GM13976 (cell line): ENCODE results near the gene STARD4.
A peak's percentile ranks its signal among the peaks of the same experiment; 100 is the strongest.

Experiments used
- DNase-seq: peaks from one replicate; pipeline ENCODE4 v3.0.0; 2012; ENCODE audit warnings: low spot score
- CTCF ChIP-seq: IDR thresholded peaks from 2 replicates; pipeline ENCODE4 v1.5.1; 2012; ENCODE audit warnings: borderline replicate concordance, mild to moderate bottlenecking; ENCODE audit not compliant: insufficient read depth; ENCODE audit errors: extremely low read depth, missing control alignments, control extremely low read depth
- in situ Hi-C: fragments of 300-500 bp; cut with MboI; formaldehyde crosslinking; loops from one replicate; pipeline ENCODE4 v1.12.0; 2022; ENCODE audit warnings: low sequenced_read_pairs, mixed read lengths, inconsistent platforms; ENCODE audit not compliant: unreplicated experiment

The STARD4 gene

GRCh38 chr5:111514087-111514486 is 1.8 kb upstream of the STARD4 start:
- TF ChIP-seq CTCF: no peak
- in situ Hi-C loops: no loop called here

GRCh38 chr5:111513131-111513520 is 791 bp upstream of the STARD4 start:
- no peak for DNase-seq
- in situ Hi-C loops: no loop called here
- TF ChIP-seq CTCF: no peak

More at GRCh38 chr5:111514087-111514486, 1.8 kb upstream of the STARD4 start:
- no peak for DNase-seq

GRCh38 chr5:111511831-111512374 is 432 bp downstream of the STARD4 start:
- in situ Hi-C loops: no loop called here
- peak; percentile 25 for DNase-seq
- TF ChIP-seq CTCF: no peak

GRCh38 chr5:111511174-111511830 is 1.0 kb downstream of the STARD4 start:
- no peak for DNase-seq
- no peak for TF ChIP-seq CTCF
- in situ Hi-C loops: no loop called here

- no peak for TF ChIP-seq CTCF
- DNase-seq: no peak
- in situ Hi-C loops: no loop called here
Observed at GRCh38 chr5:111509119-111509518, 3.2 kb downstream of the STARD4 start.

- TF ChIP-seq CTCF: no peak
- DNase-seq: no peak
- in situ Hi-C loops: no loop called here
Observed at GRCh38 chr5:111507276-111507675, 5.1 kb downstream of the STARD4 start.

GRCh38 chr5:111505096-111505495 is 7.2 kb downstream of the STARD4 start:
- in situ Hi-C loops: no loop called here
- DNase-seq: no peak
- TF ChIP-seq CTCF: no peak
